Breast epithelium (tissue), 4 donors: ENCODE measurements around the gene TENT4A. TPM values are rescaled to one million over a fixed set of nuclear protein-coding genes. Genes with fewer than 3 reads are reported as not detected.

Source experiments
- DNase-seq, 2 donors: peaks; one replicate each; pipeline ENCODE4 v3.0.0-alpha.2; 2019; ENCODE audit warnings: low spot score in 2 of 2
- H3K27ac ChIP-seq, 2 donors: fragments of 200-600 bp; sonication (generic) in 1 of 2; one replicate each; pipeline ENCODE4 v1.5.1; 2016 to 2019; ENCODE audit warnings: mild to moderate bottlenecking in 1 of 2
- H3K27me3 ChIP-seq, 2 donors: fragments of 200-600 bp; sonication (generic) in 1 of 2; one replicate each; pipeline versions ENCODE4 v1.5.1 to v1.6.0; 2017 to 2019; ENCODE audit warnings: control low read depth in 1 of 2, mild to moderate bottlenecking in 1 of 2
- H3K36me3 ChIP-seq: fragments of 200-600 bp; one replicate; pipeline ENCODE4 v1.5.1; 2019
- H3K4me1 ChIP-seq, 2 donors: fragments of 200-600 bp; sonication (generic); one replicate each; pipeline ENCODE4 v1.5.1; 2016 to 2019; ENCODE audit warnings: control low read depth in 1 of 2
- H3K4me3 ChIP-seq, 3 donors: fragments of 200-600 bp; sonication (generic); 1 replicate in 2 of 3; 2 replicates in 1 of 3; pipeline ENCODE4 v1.5.1; 2016 to 2019; ENCODE audit warnings: mild to moderate bottlenecking in 3 of 3, moderate library complexity in 2 of 3
- H3K9me3 ChIP-seq, 2 donors: fragments of 200-600 bp; sonication (generic) in 1 of 2; one replicate each; pipeline ENCODE4 v1.5.1; 2016 to 2019; ENCODE audit warnings: control low read depth in 1 of 2
- CTCF ChIP-seq, 3 donors: fragments of 450-650 bp; IDR thresholded peaks; one replicate each; pipeline ENCODE4 v1.5.1; 2016 to 2017; ENCODE audit warnings: antibody characterized with exemption in 3 of 3, mild to moderate bottlenecking in 3 of 3, moderate library complexity in 3 of 3
- POLR2A ChIP-seq: fragments of 450-650 bp; IDR thresholded peaks from one replicate; pipeline ENCODE4 v1.6.1; 2016; ENCODE audit warnings: antibody characterized with exemption, mild to moderate bottlenecking, moderate library complexity
- POLR2AphosphoS5 ChIP-seq, 3 donors: sonication (generic); formaldehyde crosslinking; IDR thresholded peaks; one replicate each; pipeline ENCODE4 v1.6.1; 2017; ENCODE audit warnings: antibody characterized with exemption in 3 of 3
- intact Hi-C: fragments of 100-400 bp; cut with DNase I; formaldehyde crosslinking; loops from one replicate; pipeline ENCODE4 v1.15.1; 2023; ENCODE audit warnings: low total_unique reads
- total RNA-seq, 3 donors: library from RNA; depleted of rRNA; stranded (reverse); fragments of >200 nt; gene quantifications; one replicate each; pipeline ENCODE4 v1.1.0, GENCODE V29; 2016

The TENT4A gene
- total RNA-seq, 3 donors from 2014 or later, result 24.1 to 26.2 (median 24.8) TPM

GRCh38 chr5:6684075-6684474, 29.2 kb upstream of the TENT4A start:
- no peak for TF ChIP-seq POLR2A
- TF ChIP-seq POLR2AphosphoS5 (IDR thresholded peaks at IDR 0.05), result no peak
- TF ChIP-seq CTCF (IDR thresholded peaks at IDR 0.05), result no peak
- Histone ChIP-seq H3K4me1 (no peaks in the 10 kb centered on the region), H3K27me3 (peaks cover 0 to 15% of the 10 kb centered on the region in 2 donors), H3K9me3 (no peaks in the 10 kb centered on the region), H3K36me3 (no peaks in the 10 kb centered on the region), H3K4me3 (no peak overlapping the region), H3K27ac (no peak overlapping the region)
- no peak for DNase-seq
- intact Hi-C loops, result no loop called here

- Histone ChIP-seq H3K27ac (no peak overlapping the region), H3K9me3 (no peaks in the 10 kb centered on the region), H3K4me3 (no peak overlapping the region), H3K36me3 (no peaks in the 10 kb centered on the region), H3K27me3 (peaks cover 0 to 15% of the 10 kb centered on the region in 2 donors), H3K4me1 (no peaks in the 10 kb centered on the region)
- DNase-seq, result no peak
- intact Hi-C loops, result loop anchor here (5.0 kb wide), 1 partner anchor 411 kb away; no protein-coding TSS in a partner anchor
- TF ChIP-seq CTCF (IDR thresholded peaks at IDR 0.05) (no peak), POLR2A (no peak), POLR2AphosphoS5 (IDR thresholded peaks at IDR 0.05) (no peak)
Measured at GRCh38 chr5:6686501-6686900, 26.7 kb upstream of the TENT4A start.

- H3K36me3 ChIP-seq, result no peaks in the 10 kb centered on the region
- H3K9me3 ChIP-seq, result no peaks in the 10 kb centered on the region
- no peaks in the 10 kb centered on the region for H3K4me1 ChIP-seq
- peak overlapping the region in 2 of 3 donors; percentile 9 to 46 for H3K4me3 ChIP-seq
- no peak for DNase-seq
- H3K27ac ChIP-seq, result no peak overlapping the region
- TF ChIP-seq POLR2A (no peak), CTCF (IDR thresholded peaks at IDR 0.05) (no peak), POLR2AphosphoS5 (IDR thresholded peaks at IDR 0.05) (no peak)
- intact Hi-C loops, result loop anchor here (5.0 kb wide), 1 partner anchor 410 kb away; no protein-coding TSS in a partner anchor
- peaks cover 0 to 13% of the 10 kb centered on the region in 2 donors for H3K27me3 ChIP-seq
Measured at GRCh38 chr5:6686915-6687409, 26.3 kb upstream of the TENT4A start.

- TF ChIP-seq POLR2A (no peak), POLR2AphosphoS5 (IDR thresholded peaks at IDR 0.05) (no peak), CTCF (IDR thresholded peaks at IDR 0.05) (no peak)
- intact Hi-C loops, result loop anchor here (5.0 kb wide), 1 partner anchor 410 kb away; no protein-coding TSS in a partner anchor
- peaks cover 0 to 9% of the 10 kb centered on the region in 2 donors for H3K27me3 ChIP-seq
- H3K4me1 ChIP-seq, result no peaks in the 10 kb centered on the region
- H3K27ac ChIP-seq, result no peak overlapping the region
- no peaks in the 10 kb centered on the region for H3K9me3 ChIP-seq
- DNase-seq, result no peak
- H3K4me3 ChIP-seq, result no peak overlapping the region
- H3K36me3 ChIP-seq, result no peaks in the 10 kb centered on the region
Measured at GRCh38 chr5:6687505-6687904, 25.7 kb upstream of the TENT4A start.

GRCh38 chr5:6692906-6693305, 20.3 kb upstream of the TENT4A start:
- TF ChIP-seq CTCF (IDR thresholded peaks at IDR 0.05) (no peak), POLR2AphosphoS5 (IDR thresholded peaks at IDR 0.05) (no peak), POLR2A (no peak)
- no peak for DNase-seq
- intact Hi-C loops, result no loop called here
- Histone ChIP-seq H3K4me3 (no peak overlapping the region), H3K36me3 (no peaks in the 10 kb centered on the region), H3K27ac (no peak overlapping the region), H3K9me3 (no peaks in the 10 kb centered on the region), H3K4me1 (no peaks in the 10 kb centered on the region), H3K27me3 (peaks cover 0 to 5% of the 10 kb centered on the region in 2 donors)
